NOMO-1 (cell line): Measurements from ENCODE around the gene ANGPTL8.

Source experiments
- DNase-seq, 2 experiments: peaks; one replicate each; lab custom pipeline; 2025; ENCODE audit not compliant: unreplicated experiment in 2 of 2; lab: John Stamatoyannopoulos, UW

The ANGPTL8 gene

GRCh38 chr19:11239377-11240000 is at the start of gene ANGPTL8:
TSS of gene ANGPTL8 (plus strand) at chr19:11239619. CDS start at chr19:11239638, 19 bp downstream.
- DNase-seq: no peak

GRCh38 chr19:11190501-11190900 is 48.9 kb upstream of the ANGPTL8 start:
- DNase-seq: no peak

GRCh38 chr19:11191273-11191755 is 48.1 kb upstream of the ANGPTL8 start:
- DNase-seq: no peak

- DNase-seq: no peak
These were observed 47.5 kb upstream of the ANGPTL8 start for GRCh38 chr19:11191934-11192333.

GRCh38 chr19:11192957-11193939 is 46.2 kb upstream of the ANGPTL8 start:
- no peak for DNase-seq

GRCh38 chr19:11194173-11194572 is 45.2 kb upstream of the ANGPTL8 start:
- no peak for DNase-seq

- DNase-seq: no peak
These were observed 44.5 kb upstream of the ANGPTL8 start for GRCh38 chr19:11194656-11195558.

- no peak for DNase-seq
These were observed 43.7 kb upstream of the ANGPTL8 start for GRCh38 chr19:11195681-11196080.

- DNase-seq: no peak
These were observed 42.8 kb upstream of the ANGPTL8 start for GRCh38 chr19:11196406-11197287.

GRCh38 chr19:11197291-11198174 is 41.9 kb upstream of the ANGPTL8 start, which contains the start of gene KANK2:
TSS of gene KANK2 (minus strand) at chr19:11197545. CDS start at chr19:11194511, 3,034 bp downstream.
- DNase-seq: peak; percentile 63 to 87

- DNase-seq: no peak
These were observed 41.3 kb upstream of the ANGPTL8 start for GRCh38 chr19:11198175-11198534.

- DNase-seq: no peak
These were observed 40.5 kb upstream of the ANGPTL8 start for GRCh38 chr19:11198769-11199424.

- no peak for DNase-seq
These were observed 39.9 kb upstream of the ANGPTL8 start for GRCh38 chr19:11199517-11199916.

GRCh38 chr19:11200015-11200574 is 39.3 kb upstream of the ANGPTL8 start:
- no peak for DNase-seq

- no peak for DNase-seq
These were observed 38.5 kb upstream of the ANGPTL8 start for GRCh38 chr19:11200931-11201330.

GRCh38 chr19:11201791-11202190 is 37.6 kb upstream of the ANGPTL8 start:
- DNase-seq: no peak

GRCh38 chr19:11202488-11203193 is 36.8 kb upstream of the ANGPTL8 start:
- DNase-seq: no peak
